HepG2 (cell line): ENCODE results near the gene INO80E. TPM values are rescaled to one million over a fixed set of nuclear protein-coding genes. Genes with fewer than 3 reads are reported as not detected.

ENCODE experiments used
- ATF5 ChIP-seq: sonication (generic); formaldehyde crosslinking; IDR thresholded peaks from 2 replicates; pipeline ENCODE4 v1.4.0; 2020; ENCODE audit warnings: mild to moderate bottlenecking, low read depth, missing genetic modification reagents
- DPF2 ChIP-seq: sonication (generic); formaldehyde crosslinking; IDR thresholded peaks from 2 replicates; pipeline ENCODE4 v1.4.0; 2020; ENCODE audit warnings: mild to moderate bottlenecking, low read depth, missing genetic modification reagents, borderline replicate concordance
- KDM6A ChIP-seq: IDR thresholded peaks from 2 replicates; pipeline ENCODE4 v1.6.1; 2016; ENCODE audit warnings: low read depth
- PBX2 ChIP-seq: IDR thresholded peaks from 2 replicates; pipeline ENCODE4 v1.6.1; 2016; ENCODE audit warnings: control low read depth
- SNAI1 ChIP-seq: sonication (generic); formaldehyde crosslinking; IDR thresholded peaks from 2 replicates; pipeline ENCODE4 v1.5.0; 2020; ENCODE audit warnings: mild to moderate bottlenecking, missing genetic modification reagents, borderline replicate concordance
- TARDBP ChIP-seq: sonication (generic); formaldehyde crosslinking; IDR thresholded peaks from 2 replicates; pipeline ENCODE4 v1.8.0; 2022; ENCODE audit warnings: mild to moderate bottlenecking, missing genetic modification reagents
- YEATS4 ChIP-seq: sonication (generic); formaldehyde crosslinking; IDR thresholded peaks from 2 replicates; pipeline ENCODE4 v1.4.0; 2020; ENCODE audit warnings: missing genetic modification reagents, borderline replicate concordance
- ZBTB21 ChIP-seq: sonication (generic); formaldehyde crosslinking; IDR thresholded peaks from 2 replicates; pipeline ENCODE4 v1.4.0; 2020; ENCODE audit warnings: missing genetic modification reagents
- ZNF598 ChIP-seq: sonication (generic); formaldehyde crosslinking; IDR thresholded peaks from 2 replicates; pipeline ENCODE4 v1.5.1; 2020; ENCODE audit warnings: mild to moderate bottlenecking, missing genetic modification reagents, borderline replicate concordance
- ZNF646 ChIP-seq: sonication (generic); formaldehyde crosslinking; IDR thresholded peaks from 2 replicates; pipeline ENCODE4 v1.9.0; 2021; ENCODE audit warnings: mild to moderate bottlenecking, missing genetic modification reagents
- ZUFSP ChIP-seq: sonication (generic); formaldehyde crosslinking; IDR thresholded peaks from 2 replicates; pipeline ENCODE4 v1.9.0; 2021; ENCODE audit warnings: missing genetic modification reagents, mild to moderate bottlenecking, borderline replicate concordance
- polyA plus RNA-seq, 8 experiments: library from polyadenylated mRNA; depleted of rRNA in 3 of 8; stranded (reverse) in 7 of 8; unstranded in 1 of 8; fragments of >200 nt; fragmentation: Illumina TruSeq in 4 of 8; extraction: Trizol in 4 of 8; gene quantifications; 2 replicates each; pipeline versions ENCODE4 v1.2.1 to v1.2.3, GENCODE V29; 2011 to 2016; ENCODE audit warnings: low read depth in 4 of 8, missing spikeins in 1 of 8, mixed read lengths in 1 of 8; ENCODE audit not compliant: insufficient read depth in 1 of 8
- total RNA-seq, 5 experiments: library from RNA; depleted of rRNA; stranded (reverse); fragments of >200 nt; fragmentation: Illumina TruSeq; extraction: Trizol; gene quantifications; 2 replicates each; pipeline ENCODE4 v1.2.3, GENCODE V29; 2016; ENCODE audit warnings: low read depth in 1 of 5

Gene INO80E
- total and polyA plus RNA-seq, 2 of the 13 experiments (the other 11 are each of a cell fraction or from before 2014, with no cell fraction given): 25.8 to 45.6 TPM

- TF ChIP-seq TARDBP (CRISPR knock-in tag): no peak; the same call in 1 of the 2 replicates
- TF ChIP-seq ZNF598 (CRISPR knock-in tag): no peak
- TF ChIP-seq ATF5 (CRISPR knock-in tag): no peak
- no peak for TF ChIP-seq ZNF646 (CRISPR knock-in tag)
- no peak for TF ChIP-seq ZBTB21 (CRISPR knock-in tag)
- TF ChIP-seq SNAI1: 0 out of 2 replicates have a peak, but pooled peaks have one; percentile 25
- no peak for TF ChIP-seq KDM6A (CRISPR knock-in tag)
- TF ChIP-seq PBX2 (CRISPR knock-in tag): peak; percentile 66
- no peak for TF ChIP-seq DPF2
- TF ChIP-seq YEATS4: no peak; the same call in 1 of the 2 replicates
- no peak for TF ChIP-seq ZUFSP (CRISPR knock-in tag)
Observed at GRCh38 chr16:29995324-29995910, 624 bp upstream of the INO80E start, which contains the start of gene HIRIP3 (continued).
